ENCODE results near the gene MAN1C1.

DNA sequence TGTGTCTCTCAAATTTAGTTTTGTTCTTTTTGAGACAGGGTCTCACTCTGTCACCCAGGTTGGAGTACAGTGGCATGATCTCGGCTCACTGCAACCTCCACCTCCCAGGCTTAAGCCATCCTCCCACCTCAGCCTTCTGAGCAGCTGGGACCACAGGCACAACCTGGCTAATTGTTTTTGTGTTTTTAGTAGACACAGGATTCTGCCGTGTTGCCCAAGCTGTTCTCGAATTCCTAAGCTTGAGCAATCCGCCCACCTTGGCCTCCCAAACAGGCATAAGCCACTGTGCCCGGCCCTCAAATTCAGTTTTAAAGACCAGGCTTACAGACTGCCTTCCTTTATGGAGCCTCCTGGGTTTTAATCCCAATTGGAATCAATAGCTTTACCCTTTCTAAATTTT lies 99.7 kb downstream of the MAN1C1 start:
- TF ChIP-seq, protein P1, sequence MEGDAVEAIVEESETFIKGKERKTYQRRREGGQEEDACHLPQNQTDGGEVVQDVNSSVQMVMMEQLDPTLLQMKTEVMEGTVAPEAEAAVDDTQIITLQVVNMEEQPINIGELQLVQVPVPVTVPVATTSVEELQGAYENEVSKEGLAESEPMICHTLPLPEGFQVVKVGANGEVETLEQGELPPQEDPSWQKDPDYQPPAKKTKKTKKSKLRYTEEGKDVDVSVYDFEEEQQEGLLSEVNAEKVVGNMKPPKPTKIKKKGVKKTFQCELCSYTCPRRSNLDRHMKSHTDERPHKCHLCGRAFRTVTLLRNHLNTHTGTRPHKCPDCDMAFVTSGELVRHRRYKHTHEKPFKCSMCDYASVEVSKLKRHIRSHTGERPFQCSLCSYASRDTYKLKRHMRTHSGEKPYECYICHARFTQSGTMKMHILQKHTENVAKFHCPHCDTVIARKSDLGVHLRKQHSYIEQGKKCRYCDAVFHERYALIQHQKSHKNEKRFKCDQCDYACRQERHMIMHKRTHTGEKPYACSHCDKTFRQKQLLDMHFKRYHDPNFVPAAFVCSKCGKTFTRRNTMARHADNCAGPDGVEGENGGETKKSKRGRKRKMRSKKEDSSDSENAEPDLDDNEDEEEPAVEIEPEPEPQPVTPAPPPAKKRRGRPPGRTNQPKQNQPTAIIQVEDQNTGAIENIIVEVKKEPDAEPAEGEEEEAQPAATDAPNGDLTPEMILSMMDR (IDR thresholded peaks at IDR 0.05) = no peak
- TF ChIP-seq POLR2A (IDR thresholded peaks at IDR 0.05) = no peak
